Skeletal muscle cell (primary cell): ENCODE measurements around the gene SPEF2.

Experiments used
- DNase-seq: peaks from one replicate; pipeline ENCODE4 v3.0.0-alpha.2; 2010; ENCODE audit warnings: low read depth
- H3K4me3 ChIP-seq: 2 replicates; pipeline ENCODE4 v1.5.1; 2011; ENCODE audit warnings: low read depth, mild to moderate bottlenecking, control low read depth, low read length, moderate library complexity

The SPEF2 gene

DNA sequence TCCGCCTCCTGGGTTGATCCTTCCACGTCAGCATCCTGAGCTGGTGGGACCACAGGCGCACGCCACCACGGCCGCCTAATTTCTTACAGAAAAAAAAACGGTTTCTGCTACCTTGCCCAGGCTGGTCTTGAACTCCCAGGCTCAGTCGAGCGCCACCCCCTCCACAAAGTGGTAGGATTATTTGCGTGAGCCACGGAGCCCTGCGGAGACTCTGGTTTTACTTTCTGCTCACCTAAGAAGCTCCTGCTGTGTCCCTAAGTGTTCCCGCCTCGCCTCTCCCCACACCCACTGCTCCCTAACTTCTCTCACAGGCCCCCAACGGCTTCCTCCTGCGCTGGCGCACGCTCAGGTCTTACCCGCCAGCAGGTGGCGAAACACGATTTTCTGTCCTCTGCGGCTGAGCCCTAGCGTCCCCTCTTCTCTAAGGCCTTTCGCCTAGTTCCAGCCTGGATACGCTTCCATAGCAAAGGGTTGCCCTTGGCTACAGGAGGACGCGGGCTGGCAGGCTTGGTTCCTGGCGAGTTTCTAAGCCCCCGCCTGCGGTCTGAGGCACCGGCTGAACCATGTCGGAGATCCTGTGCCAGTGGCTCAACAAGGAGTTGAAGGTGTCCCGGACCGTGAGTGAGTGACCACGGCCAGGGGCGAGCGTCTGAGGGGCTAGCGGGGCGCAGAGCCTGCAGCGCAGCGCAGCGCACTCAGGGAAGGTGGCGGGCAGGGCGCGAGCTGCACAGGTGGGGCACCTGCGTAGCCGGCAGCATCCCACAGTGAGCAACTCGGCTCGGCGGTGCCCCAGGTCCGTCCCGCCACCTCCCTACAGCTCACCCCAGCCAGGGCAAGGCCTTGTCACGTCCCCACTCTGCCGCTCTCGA lies at the start of gene SPEF2:
TSS of gene SPEF2 (plus strand) at position 429 of the 869 bp plus-strand sequence. CDS start at position 564, 135 bp downstream.
- DNase-seq = peak; percentile 69

GRCh38 chr5:35575578-35575977 lies 42.1 kb upstream of the SPEF2 start:
- no peak for DNase-seq
- H3K4me3 ChIP-seq = no peak overlapping the region

More for the DNA sequence above, at the start of gene SPEF2:
- peak within 1 kb of the TSS; percentile 86 for H3K4me3 ChIP-seq

- no peak for DNase-seq
- no peak overlapping the region for H3K4me3 ChIP-seq
Measured at GRCh38 chr5:35587419-35587818, 30.2 kb upstream of the SPEF2 start.

- DNase-seq = no peak
Measured at GRCh38 chr5:35593338-35593737, 24.3 kb upstream of the SPEF2 start.

DNA sequence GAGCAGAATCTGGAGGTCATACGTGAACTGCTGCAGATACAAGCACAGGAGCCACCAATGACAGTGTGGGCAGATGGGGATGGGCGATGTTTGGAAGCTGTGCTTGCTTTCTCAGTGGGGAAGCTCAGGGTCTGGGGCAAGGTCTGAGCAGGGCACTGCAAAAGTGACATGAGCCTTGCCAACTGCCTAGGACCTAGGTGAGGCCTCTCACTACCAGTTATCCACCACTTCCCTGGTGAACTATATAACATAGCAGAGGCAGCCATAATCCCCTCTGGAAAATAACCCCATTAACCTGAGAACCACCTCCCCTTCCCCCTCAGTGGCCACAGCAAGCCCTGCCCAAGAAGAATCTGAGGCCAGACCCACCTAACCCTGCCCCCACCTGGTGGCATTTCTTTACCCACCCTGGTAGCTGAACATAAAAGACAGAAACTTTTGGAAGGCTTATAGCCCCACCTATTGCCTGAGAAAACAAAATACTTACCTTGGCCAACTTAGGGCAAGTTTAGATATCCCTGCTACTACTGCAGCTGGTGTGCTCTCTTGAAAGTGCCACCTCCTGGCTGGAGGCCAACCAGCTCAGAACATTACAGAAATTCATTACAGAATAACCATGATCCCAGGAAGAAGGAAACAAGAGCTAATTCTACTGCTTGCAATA lies 18.8 kb upstream of the SPEF2 start:
- no peak overlapping the region for H3K4me3 ChIP-seq
- DNase-seq = no peak

More at GRCh38 chr5:35593338-35593737, 24.3 kb upstream of the SPEF2 start:
- H3K4me3 ChIP-seq = no peak overlapping the region

GRCh38 chr5:35600591-35600990 lies 17.1 kb upstream of the SPEF2 start:
- H3K4me3 ChIP-seq = no peak overlapping the region
- no peak for DNase-seq

DNA sequence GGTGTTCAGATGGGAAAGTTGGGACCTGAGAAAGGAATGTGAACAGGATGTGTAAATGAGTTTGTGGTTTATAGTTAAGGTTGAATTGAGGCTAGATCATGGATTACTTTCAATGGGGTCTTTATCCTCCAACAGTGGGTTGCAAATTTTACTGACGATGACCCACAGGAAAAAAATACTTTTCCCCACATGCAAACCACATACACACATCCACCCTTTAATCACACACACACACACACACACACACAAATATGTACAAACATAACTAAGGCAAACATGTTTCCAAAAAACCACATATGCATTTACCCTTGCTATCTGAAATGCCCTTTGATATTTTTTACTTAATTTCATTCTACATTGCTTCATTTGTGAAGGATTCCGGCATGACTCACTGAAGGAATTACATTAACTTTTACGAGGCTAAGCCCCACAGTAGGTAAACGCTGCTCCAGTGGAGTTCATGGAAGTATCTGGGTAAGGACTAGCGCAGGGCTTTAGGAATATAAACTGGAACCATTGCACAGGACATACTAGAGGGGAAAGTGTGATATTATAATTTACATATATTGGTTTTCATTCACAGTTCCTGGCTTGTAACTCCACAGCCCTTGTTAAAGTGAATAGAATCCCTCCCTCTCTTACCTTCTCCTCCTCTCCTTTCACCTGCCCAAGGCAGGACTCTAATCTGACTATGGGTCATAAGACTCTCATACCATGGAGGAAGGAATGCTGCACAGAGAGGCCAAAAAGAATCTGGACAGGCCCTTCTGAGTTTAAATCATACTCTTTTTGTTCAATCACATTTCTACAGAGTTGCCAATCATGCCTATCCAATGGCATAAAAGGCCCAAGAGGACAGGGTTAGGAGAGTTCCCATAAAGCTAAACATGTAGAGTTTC lies 8.5 kb upstream of the SPEF2 start:
- H3K4me3 ChIP-seq = no peak overlapping the region
- DNase-seq = no peak

DNA sequence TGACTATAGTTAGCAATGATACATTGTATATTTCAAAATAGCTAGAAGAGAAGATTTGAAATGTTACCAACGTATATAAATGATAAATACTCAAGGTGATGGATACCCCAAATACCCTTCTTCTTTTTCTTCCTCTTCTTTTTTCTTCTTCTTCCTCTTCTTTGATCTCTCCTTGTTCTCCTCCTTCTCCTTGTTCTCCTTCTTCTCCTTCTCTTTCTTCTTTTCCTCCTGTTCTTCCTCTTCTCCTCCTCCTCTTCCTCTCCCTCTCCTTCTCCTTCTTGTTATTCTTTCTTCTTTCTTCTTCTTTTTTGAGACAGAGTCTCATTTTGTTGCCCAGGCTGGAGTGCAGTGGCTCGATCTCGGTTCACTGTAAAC lies 616 bp upstream of the SPEF2 start:
- peak overlapping the region; percentile 86 for H3K4me3 ChIP-seq

DNA sequence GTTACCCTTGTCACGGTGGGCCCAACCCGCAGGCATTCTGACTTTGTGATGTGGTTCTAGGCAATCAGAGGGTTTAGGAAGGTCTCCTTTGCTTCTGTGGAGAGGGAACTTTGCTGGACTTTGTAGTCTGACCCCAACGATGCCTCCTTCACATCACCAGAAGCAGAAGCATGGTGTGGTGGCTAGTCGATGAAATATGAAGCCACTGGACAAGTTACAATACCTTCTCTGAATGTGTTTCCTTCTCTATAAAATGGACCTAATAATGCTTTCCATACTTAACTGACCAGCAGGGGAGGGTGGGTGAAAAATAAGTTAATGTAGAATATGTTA lies 607 bp downstream of the SPEF2 start:
- H3K4me3 ChIP-seq = peak overlapping the region; percentile 86
- DNase-seq = no peak

More for the DNA sequence above, 616 bp upstream of the SPEF2 start:
- no peak for DNase-seq

DNA sequence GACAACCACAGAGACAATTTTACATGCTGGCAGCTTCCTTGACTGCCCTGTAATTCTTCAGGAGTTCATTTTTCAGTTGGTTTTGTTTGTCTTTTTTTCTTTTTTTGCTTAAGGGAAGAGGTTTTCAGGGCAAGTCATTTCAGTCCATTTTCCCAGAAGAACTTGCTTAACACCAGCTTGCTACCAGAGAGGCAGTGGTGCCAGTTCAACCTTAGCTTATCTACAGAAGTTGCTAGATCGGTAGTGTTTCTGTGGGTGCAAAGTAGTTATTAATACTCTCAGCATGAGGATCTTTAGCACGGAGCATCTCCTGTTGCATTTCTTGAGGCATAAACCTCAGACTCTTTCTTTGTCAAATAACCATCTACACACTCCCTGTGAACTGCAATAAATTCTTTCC lies 1.1 kb downstream of the SPEF2 start:
- DNase-seq = no peak
- peak overlapping the region; percentile 86 for H3K4me3 ChIP-seq

GRCh38 chr5:35622974-35623373 lies 5.3 kb downstream of the SPEF2 start:
- DNase-seq = no peak
- no peak overlapping the region for H3K4me3 ChIP-seq

- no peak overlapping the region for H3K4me3 ChIP-seq
Measured at GRCh38 chr5:35623991-35624390, 6.3 kb downstream of the SPEF2 start.

GRCh38 chr5:35626108-35626507 lies 8.4 kb downstream of the SPEF2 start:
- no peak for DNase-seq

More at GRCh38 chr5:35623991-35624390, 6.3 kb downstream of the SPEF2 start:
- no peak for DNase-seq

DNA sequence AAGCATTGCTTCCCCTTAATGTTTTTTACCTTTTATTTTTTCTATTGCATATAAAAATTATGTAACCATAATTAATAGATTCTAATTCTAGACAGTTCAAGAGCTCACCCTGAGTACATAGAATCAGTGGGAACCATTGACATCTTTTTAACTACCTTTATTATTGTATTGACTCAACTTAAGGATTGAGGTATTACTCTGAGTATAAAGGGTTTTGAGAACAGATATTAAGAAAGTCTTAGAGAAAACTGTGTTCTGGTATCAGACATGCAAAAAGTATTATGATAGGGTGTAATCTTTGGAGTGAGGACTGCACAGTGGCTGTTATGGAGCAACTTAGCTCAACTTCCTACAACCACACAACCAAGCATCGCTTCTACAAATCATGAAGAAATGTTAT lies 8.9 kb downstream of the SPEF2 start:
- no peak for DNase-seq

More at GRCh38 chr5:35626108-35626507, 8.4 kb downstream of the SPEF2 start:
- H3K4me3 ChIP-seq = no peak overlapping the region

GRCh38 chr5:35634326-35634725 lies 16.7 kb downstream of the SPEF2 start:
- no peak overlapping the region for H3K4me3 ChIP-seq
- no peak for DNase-seq

More for the DNA sequence above, 8.9 kb downstream of the SPEF2 start:
- no peak overlapping the region for H3K4me3 ChIP-seq

GRCh38 chr5:35640623-35641022 lies 23.0 kb downstream of the SPEF2 start:
- no peak overlapping the region for H3K4me3 ChIP-seq
- no peak for DNase-seq

DNA sequence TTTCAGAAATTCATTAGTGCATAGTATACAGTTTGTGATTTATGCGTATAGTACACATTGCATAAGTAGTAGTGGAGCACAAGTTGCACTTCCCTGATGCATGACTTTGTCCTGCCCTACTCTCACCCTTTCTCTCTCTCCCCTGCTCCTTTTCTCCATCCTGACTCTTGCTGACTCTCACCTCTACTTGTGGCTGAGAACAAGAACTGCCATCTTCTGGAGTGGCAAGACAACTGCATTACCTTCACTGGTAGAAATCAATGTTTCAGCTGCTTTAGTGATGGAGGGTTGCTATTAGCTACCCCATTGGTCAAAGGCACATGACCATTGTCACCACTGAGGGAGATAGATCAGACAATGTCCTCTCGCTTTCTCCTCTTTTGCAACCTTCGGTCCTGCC lies 26.9 kb downstream of the SPEF2 start:
- no peak overlapping the region for H3K4me3 ChIP-seq
- DNase-seq = no peak

DNA sequence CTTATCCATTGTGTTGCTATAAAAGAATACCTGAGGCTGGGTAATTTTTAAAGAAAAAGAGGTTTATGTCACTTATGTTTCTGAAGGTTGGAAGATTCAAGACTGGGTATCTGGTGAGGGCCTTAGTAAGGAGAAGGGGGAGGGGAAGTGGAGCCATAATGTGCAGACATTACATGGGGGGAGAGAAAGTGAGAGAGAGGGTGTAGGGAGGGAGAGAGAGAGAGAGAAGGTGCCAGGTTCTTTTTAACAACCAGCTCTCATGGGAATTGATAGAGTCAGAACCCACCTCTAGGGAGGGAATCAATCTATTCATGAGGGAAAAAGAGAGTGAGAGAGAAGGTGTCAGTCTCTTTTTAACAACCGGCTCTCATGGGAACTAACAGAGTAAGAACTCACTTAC lies 29.5 kb downstream of the SPEF2 start:
- no peak overlapping the region for H3K4me3 ChIP-seq
- DNase-seq = no peak

- no peak for DNase-seq
Measured at GRCh38 chr5:35647712-35648111, 30.0 kb downstream of the SPEF2 start.

More at GRCh38 chr5:35647712-35648111, 30.0 kb downstream of the SPEF2 start:
- no peak overlapping the region for H3K4me3 ChIP-seq
